B cell (primary cell): Measurements from ENCODE around the gene SHC3.

Experiments
- CTCF ChIP-seq: fragments of 200-600 bp; IDR thresholded peaks from one replicate; pipeline ENCODE4 v1.8.0; 2022; ENCODE audit warnings: antibody characterized with exemption, mild to moderate bottlenecking
- EZH2 ChIP-seq: IDR thresholded peaks from 2 replicates; pipeline ENCODE4 v1.6.1; 2012; ENCODE audit warnings: borderline replicate concordance, low read depth, mild to moderate bottlenecking, moderate library complexity, low read length; ENCODE audit not compliant: insufficient read depth, poor library complexity, severe bottlenecking

GRCh38 chr9:89059925-89060506, 118.6 kb downstream of the SHC3 start:
- TF ChIP-seq CTCF, result no peak
- TF ChIP-seq EZH2, result no peak
